MM.1S (cell line): ENCODE results near the gene GPAT3.

Source experiments
- CTCF ChIP-seq: fragments of 300-600 bp; sonication (generic); IDR thresholded peaks from 2 replicates; pipeline ENCODE4 v1.5.1; 2016; ENCODE audit warnings: antibody characterized with exemption, low read length, mixed read lengths
- EZH2 ChIP-seq: fragments of 300-600 bp; sonication (generic); optimal IDR thresholded peaks from 2 replicates; pipeline ENCODE3; 2017; ENCODE audit warnings: low read depth, mild to moderate bottlenecking, antibody characterized with exemption, low read length, mixed read lengths

GRCh38 chr4:83643036-83643435 is 107.1 kb downstream of the GPAT3 start:
- TF ChIP-seq CTCF (no peak), EZH2 (no peak)
